GM19395 (cell line): ENCODE measurements around the gene QKI.
"Not testable (repeated sequence)": the region's sequence is repeated elsewhere in the genome, so short reads cannot be mapped to it uniquely, and the experiment has no call there.

Source experiments
- ATAC-seq: cut with Tn5 transposase; IDR thresholded peaks from one replicate; pipeline ENCODE4 v1.9.1; 2021; ENCODE audit warnings: mild to moderate bottlenecking, moderate library complexity; ENCODE audit not compliant: unreplicated experiment

Gene QKI

DNA sequence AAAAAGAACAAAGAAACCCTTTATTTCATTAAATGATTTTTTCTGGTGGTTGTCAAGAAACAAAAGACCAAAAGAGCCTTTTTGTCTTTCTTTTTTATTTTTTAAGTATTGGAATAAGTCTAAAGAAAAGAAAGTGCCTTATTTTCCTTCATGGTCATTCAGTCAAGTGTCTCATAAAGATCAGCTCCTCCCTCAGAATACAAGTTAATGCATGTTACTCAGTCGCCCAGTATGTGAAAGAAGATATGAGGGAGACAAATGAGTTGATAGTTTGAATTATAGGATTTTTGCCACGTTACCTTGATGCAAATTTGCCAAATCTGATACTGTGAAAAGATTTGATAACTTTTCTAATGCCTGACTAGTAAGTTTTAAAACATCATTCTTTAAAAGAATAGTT is 157.2 kb downstream of the QKI start:
- ATAC-seq: no peak

DNA sequence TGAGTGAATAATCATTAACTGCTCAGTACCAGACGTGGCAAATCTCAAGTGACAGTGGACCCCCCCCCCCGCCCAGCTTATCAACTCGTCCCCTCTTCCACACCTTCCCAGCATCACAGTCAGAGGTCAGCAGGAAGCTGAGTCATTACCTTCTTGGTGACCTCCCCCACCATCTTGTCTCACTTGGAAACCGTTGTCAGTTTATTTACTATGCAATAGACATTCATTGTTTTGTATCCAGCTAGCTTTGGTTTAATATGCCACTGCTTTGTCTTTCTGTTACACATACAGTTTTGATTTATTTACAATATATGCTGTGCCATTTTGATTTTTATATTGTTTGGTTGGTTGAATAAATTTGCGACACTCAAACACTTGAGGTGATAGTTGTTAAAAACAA is 158.1 kb downstream of the QKI start:
- ATAC-seq: no peak

DNA sequence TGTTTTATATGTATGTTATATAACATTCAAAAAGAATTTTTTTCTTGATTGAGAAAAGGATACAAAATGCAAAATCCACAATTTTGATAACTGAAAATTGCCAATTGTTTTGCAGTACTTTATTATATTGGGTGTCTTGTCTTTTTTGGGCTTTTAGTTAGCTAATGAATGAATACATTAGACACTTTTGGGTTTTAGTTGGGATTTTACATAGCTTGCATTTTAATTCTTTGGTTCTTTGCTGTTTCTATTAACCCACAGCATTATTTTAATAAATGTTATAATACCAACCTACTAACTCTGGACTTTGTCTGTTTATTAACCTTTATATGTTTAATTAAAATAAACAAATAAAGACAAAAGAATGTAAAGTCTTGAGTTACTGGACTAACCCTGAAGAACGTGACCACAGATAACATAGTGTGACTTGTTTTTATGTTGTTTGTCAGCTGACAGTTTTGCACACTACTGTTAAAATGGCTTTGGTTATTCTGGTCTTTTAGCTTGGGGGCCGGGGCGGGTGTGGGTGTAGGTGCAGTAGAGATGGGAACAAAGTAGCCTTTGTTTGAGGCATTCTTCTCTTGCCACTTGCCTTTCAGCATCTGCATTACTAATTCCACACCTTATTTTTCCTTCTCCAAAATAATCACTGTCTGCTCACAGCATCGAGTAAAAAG is 159.1 kb downstream of the QKI start:
- ATAC-seq: no peak

DNA sequence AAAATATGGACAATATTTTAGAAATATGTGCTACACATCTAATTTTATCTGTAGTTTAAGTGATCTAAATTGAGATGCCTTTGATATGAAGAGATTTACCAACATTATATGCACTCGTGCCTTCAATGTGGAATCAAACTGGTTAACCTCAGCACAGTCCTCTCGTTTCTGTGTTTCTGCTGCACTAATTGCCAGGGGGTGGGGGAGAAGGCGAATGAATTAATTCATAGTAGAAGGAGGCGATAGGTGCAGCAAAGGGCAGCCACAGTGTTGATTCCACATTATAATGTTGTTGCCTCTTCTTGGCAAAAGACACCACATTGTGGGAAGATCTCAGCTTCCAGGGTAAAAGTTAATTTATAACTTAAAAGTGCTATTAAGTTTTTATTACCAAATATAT is 161.6 kb downstream of the QKI start:
- ATAC-seq: no peak

DNA sequence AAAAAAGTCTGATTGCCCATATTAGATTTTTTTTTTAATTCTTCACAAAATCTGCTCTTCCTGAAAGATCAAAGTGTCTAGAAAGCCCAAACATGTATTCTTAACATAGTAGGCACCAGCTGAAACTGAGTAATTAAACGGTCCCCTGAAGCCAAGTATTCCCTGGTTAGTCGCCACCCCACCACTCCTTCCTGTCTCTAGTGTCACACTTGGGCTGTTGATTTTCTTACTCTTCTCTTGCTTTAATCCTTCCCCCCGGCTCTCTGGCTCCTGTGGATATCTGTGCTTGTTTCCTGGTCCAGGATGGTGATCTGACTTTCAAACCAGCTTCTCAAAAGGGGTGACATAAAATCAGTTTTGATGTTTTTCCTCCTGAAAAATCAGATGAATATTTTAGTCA is 162.9 kb downstream of the QKI start:
- ATAC-seq: no peak

DNA sequence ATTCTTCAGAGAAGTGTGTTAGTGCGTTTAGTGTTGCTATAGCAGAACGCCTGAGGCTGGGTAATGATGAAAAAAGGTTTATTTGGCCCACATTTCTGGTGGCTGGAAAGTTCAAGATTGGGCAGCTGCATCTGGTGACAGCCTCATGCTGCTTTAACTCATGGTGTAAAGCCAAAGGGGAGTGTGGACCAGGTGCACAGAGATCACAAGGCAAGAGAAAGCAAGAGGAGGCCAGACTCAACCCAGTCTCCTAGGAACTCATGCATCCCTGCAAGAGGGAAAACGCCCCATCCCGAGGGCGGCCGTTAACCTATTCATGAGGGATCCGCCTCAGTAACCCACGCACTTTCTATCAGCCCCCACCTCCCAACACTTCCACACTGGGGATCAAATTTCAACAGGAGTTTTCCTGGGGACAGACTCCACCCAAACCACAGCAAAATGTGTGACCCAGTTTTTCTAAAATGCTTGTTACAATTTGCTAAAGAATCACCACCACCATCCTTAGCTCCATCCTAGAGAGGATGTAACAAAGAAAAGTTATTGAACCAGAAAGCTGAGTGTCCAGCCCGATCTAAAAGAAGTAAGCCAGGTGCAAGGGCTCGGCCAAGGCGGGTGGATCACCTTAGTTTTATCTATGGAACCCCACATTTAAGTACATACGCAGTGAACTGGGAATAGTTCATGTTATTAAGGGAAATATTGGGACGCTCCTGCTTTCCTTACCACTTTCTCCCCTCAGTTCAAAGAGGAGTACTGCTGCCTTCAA is 164.8 kb downstream of the QKI start:
- no peak for ATAC-seq

DNA sequence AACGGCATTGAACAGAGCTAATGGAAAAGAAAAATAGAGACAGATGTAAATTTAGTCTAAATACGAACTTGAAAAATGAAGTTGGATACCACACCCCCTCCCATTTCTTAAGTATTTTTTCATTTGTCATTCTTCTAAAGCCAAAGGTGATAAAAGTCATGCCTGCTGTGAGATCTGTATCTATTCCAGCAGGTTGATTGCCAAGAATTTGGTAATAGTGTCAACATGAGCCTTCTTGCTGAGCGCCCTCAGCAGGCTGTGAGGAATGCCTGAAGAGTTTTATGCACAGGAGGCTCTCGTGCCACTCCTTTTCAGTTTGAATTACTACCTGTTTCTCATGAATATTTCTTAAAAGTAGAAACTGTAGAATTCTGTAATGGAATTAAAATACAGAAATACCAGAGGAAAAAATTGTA is 165.4 kb downstream of the QKI start:
- no peak for ATAC-seq

DNA sequence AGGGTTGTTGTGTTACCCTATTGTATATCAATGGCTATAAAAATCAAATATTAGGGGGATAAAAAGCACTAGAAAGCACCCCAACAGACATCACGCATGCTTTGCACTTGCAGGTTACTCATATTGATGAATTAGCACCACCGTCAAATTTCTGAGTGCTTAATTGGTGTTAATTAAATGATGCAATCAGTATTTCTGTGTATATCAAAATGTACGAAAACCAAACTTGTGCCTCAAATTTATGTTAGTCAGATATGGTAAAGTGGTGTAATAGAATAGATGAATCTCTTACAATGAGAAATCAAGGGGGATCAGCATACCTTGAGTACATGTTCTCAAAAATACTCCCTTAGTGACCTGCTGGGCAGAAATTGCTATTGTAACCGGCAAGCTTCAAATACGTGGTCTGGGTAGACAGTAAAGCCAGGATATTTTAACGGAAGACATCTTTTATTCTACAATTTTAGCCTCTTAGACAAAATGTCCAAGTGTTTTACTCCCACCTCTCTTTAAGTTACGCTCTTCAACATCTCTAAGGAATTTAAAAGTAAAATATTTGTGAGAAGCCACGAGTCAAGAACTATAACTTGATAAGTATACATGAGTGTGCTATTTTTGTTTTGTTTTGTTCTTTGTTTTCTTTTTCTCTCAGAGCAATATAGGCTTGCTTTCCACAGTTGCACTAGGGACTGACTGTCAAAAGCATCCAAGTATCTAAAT is 166.0 kb downstream of the QKI start:
- ATAC-seq: no peak

DNA sequence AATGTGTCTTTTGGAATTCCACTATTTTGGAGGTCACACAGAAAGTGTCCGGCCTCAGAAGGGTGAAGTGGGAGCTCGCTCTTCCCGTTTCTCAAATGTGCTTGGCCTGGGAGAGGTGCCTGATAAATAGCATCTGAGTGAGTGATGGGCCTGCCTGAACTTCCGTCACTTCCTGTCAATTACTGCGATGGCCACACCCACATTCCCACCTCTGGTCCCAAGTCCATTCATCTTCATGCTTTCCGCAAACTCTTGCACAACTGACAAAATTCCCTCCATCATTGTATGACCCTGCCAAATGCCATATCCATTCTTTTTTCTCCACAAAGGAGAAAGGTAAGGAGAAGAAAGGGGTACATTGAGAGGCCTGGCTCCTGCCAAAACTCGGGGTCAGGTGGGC is 169.0 kb downstream of the QKI start:
- ATAC-seq: no peak

DNA sequence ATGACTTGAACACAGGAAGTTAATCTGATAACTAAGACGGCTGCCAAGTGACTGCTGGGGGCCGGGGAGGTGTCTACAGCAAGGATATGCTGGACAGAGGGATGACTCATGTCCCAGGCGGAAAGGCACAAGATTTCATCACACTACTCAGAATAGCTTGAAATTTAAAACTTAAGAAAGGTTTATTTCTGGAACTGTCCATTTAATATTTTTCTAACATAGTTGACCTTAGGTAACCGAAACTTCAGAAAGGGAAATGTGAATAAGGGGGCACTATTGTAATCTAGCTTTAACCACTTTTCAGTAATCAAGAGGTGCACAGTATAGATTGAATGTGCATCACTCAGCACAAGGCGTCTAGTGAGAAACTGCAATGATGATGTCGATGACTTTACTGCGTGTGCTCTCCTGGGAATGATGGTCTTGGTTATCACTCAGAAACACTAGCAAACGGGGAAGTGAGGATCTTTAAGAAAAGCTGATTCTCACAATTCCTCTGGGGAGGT is 171.5 kb downstream of the QKI start:
- no peak for ATAC-seq

DNA sequence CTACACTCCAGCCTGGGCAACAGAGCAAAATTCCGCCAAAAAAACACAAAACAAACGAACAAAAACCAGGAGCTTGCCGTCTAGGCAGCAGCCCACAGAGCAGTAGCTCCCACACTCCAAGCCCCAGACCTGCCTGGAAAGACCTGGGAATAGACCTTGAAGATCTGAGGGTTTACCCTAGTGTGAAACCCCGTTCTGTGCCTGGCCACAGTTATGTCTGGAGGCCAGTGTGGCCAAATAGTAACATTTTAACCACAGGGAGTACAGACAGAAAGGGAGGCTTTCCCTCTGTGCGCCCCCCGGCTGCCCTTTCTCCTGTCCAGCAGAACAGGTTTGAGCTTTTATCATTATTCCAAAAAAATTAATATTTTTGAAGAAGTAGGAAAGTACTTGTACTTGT is 172.4 kb downstream of the QKI start:
- ATAC-seq: no peak

DNA sequence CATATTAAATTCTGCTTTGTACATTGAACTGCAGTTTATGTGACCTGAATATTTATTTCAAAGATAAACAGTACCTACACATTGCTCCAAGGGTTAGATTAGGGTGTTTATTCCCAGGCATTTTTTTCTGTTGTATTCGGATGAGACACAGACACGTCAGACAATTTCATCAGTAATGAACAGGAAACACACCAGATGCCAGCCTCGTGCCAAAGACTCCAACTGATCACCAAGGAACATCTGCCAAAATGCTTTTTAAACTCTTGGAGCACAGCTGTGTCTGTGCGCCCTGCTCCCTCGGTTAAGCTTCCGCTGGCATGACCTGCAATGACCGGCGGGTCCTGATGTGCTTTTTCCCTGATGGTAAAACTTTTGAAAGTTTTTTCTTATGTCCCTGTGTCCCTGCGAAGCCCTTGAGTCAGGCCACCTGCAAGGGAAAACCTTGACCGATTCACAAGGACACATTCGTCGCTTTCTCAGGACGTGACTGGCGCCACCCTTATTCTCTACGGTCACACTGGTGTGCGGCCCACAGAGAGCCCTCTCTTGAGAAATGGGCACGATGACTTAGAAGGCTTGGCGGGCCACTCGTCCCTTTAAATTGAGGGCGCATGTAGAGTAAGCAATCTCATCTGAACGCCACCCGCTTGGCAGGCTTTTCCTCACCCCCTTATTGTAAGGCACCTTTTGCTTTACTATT is 173.9 kb downstream of the QKI start:
- no peak for ATAC-seq

DNA sequence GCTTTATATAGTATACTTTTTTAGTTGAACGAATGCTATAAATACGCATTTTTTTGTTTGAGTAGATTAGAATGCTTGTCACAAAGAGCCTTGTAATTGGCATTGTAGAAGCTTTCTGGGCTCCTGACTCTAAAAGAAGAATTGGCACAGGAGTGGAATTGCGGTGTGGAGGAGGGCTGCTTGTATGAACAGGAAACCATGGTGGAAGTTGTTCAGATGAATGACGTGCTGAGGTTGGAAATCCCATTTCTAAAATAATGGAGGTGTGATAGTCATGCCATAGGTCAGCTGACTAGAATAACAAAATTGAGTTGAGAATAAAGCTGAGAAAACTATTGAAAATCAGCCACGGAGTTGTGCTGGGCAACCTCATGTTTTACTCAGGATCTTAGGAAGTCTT is 174.9 kb downstream of the QKI start:
- no peak for ATAC-seq

DNA sequence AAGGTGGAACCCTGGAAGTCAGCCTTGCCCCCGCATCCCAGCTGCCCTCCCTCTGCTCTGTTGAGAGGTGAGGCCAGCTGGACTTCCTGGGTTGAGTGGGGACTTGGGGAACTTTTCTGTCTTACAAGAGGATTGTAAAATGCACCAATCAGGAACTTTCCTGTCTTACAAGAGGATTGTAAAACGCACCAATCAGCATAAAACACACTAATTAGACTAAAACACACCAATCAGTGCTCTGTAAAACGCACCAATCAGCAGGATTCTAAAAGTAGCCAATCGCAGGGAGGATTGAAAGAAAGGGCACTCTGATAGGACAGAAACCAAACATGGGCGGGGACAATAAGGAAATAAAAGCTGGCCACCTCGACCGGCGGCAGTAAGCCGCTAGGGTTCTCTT is 175.6 kb downstream of the QKI start:
- not testable (repeated sequence) for ATAC-seq

DNA sequence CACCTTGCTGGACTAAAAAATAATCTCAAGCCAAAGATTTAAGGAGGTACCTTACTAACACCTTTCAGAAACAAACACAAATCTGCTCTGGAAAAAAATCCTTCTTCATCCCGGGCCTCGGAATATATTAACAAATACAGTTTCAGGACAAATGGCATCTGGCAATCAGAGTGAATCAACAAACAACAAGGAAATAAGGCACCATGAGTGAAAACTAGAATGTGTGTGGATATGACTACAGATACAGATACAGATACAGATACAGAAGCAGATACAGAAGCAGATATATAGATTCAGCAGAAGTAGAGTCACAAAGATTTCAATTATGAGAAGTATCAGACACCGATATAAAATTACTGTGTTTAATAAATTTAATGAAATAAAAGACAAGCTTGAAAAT is 178.4 kb downstream of the QKI start:
- no peak for ATAC-seq

DNA sequence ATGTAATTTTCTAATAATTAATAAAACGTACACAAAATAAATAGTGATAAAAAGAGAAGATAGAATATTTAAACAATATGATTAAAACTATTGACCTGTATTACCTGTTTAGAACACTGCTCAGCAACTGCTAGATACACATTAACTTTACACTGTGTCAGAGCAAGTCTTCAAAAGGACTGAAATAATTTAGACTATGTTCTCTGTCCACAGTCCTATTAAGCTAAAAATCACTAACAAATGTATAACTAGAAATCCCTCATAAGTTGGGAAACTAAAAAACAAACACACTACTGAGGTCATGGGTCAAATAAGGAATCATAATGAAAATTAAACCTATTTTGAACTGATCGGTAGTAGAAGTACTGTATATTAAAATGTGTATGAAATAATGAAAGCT is 181.7 kb downstream of the QKI start:
- ATAC-seq: no peak

DNA sequence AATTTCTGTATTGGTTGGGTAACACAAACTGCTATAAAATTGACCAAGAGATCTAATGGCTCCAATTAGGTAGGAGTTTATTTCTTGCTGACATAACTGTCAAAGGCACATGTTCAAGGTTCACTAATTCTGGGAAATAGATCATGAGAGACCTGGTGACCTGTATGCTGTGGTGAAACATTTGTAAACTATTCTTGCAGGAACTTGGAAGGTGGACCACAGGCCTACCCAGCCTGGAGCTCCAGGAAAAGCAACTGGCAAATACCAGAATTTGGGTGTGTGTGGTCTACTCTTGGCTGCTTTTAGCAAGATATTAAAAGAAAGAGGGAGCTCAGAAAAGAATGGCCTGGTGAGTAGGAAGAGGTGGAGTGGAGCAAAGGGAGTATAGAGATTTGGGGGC is 184.6 kb downstream of the QKI start:
- ATAC-seq: no peak

DNA sequence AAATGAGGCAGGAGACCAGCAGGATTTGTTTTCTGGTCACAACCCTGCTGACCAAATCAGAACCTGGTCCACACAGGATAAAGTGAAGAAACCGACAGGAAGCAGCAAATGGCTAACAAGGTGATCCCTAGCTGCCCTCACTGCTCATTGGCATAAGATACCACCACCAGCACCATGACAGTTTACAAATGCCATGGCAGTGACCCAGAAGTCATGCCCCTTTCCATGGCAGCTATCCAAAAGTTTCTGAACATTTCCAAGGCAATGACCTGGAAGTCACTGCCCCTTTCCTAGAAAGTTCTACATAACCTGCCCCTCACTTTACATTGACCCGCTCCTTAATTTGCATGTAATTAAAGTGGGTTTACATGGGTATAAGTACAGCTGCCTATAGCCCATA is 185.2 kb downstream of the QKI start:
- no peak for ATAC-seq

DNA sequence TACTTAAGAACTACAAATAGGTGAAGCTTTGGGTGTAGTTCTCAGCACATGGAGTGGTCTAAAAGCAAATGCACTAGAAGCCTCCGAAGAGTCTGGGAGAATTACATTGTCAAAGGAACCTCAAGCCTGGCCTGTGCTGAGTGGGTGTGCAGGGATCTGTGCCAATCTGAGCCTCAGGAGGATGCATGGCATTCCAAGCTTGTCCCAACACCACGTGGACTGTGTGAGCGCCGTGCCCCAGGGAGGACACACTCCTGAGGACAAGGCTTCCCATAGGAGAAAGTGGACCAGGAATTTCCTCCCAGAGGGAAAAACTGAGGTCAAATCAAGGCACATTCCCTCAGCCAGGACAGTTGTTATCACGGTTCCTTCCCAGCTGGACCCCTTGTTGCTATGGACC is 185.8 kb downstream of the QKI start:
- ATAC-seq: no peak

DNA sequence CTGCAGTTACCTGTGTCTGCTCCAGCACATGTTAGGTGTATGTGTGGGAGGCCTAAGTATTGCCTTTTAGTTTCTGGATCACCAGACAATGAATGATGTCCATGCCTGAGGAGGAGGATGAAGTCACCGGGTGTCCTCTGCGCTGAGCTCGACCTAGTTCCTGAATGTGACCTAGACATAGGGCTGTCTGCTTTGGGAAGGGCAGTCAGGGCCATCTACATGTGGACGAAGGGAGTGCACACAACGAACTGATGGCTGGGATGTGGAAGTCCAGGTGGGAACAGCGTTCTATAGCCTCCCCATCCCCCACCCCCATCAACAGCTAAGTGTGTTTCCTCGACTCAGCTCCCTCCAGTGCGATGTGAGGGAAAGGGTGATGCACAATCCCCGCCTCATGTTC is 186.3 kb downstream of the QKI start:
- no peak for ATAC-seq

DNA sequence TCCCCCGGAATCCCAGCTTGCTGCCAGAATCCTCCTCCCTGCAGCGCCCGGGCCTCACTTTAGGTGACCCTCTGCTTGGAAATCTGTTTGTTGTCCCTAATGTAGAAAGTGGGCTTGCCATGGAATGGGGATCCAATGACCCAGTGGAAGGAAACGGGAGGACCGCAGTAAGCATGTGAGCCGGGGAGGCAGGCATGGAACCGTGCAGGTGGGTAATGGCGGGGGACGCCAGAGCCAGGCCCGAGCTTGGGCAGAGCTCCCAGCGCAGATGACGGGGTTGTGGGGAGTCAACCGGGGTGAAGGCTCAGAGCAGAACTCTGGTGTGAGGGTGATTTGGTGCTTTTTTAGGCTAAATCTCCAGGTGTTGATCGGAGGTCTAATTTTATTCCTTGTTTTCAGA is 188.3 kb downstream of the QKI start:
- no peak for ATAC-seq
